HUES48 (cell line): ENCODE measurements around the gene ZNF548.

ENCODE experiments used
- H3K27ac ChIP-seq: one replicate; pipeline ENCODE4 v1.7.0; 2013; ENCODE audit warnings: low read depth, low read length, inconsistent platforms
- H3K27me3 ChIP-seq: 2 replicates; pipeline ENCODE4 v1.6.1; 2013; ENCODE audit warnings: mild to moderate bottlenecking, low read length; ENCODE audit not compliant: control insufficient read depth, insufficient read depth
- H3K36me3 ChIP-seq: 2 replicates; pipeline ENCODE4 v1.6.1; 2013; ENCODE audit warnings: low read length; ENCODE audit not compliant: control insufficient read depth, insufficient read depth
- H3K4me1 ChIP-seq: 2 replicates; pipeline ENCODE4 v1.6.1; 2013; ENCODE audit warnings: mild to moderate bottlenecking, low read length; ENCODE audit not compliant: control insufficient read depth, insufficient read depth
- H3K4me3 ChIP-seq: 2 replicates; pipeline ENCODE4 v1.5.1; 2013; ENCODE audit warnings: mild to moderate bottlenecking, low read depth, low read length
- H3K9ac ChIP-seq: 2 replicates; pipeline ENCODE4 v1.6.1; 2013; ENCODE audit warnings: mild to moderate bottlenecking, low read depth, low read length, moderate library complexity
- H3K9me3 ChIP-seq: 2 replicates; pipeline ENCODE4 v1.6.1; 2013; ENCODE audit warnings: low read length; ENCODE audit not compliant: control insufficient read depth, insufficient read depth

Gene ZNF548

DNA sequence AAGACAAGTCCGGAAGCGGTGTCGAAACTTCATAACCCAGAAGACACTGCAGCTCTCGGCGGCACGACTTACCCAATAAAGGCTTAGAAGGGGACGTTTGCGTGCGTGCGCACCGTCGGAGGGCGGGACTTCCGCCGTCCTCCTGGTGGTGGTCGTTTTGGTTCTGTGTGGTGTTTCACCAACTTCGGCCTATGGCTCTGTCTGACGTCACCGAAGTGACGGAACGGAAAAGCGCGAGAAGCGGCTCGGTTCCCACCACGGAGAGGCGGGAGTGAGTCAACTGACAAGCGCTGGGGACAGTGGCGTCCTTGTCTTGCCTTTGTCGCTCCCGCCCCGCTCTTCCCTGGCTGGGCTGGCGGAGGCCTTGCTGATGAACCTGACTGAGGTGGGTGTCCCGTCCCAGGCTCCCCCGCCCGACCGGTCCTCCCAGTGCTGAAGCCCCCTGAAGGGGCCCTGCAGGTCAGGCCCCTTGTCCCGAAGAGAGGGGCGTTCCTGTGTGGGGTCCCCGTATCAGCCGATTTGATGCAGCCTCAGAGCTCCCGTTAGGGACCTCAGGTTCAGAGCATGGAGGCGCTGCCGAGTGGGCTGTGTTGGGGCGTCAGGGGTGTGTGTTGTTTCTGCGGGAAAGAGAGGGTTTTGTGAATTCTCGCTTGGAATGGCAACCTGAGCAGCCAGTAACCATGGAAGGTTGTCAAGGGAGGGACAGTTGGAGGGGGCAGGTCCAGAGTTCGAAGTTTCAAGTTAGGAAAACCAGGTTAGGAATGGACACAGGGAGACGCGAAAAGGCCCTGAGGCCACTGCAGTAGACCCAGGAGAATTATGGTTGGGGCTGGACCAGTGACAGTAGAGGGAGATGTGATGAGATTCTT lies at the start of gene ZNF548:
Gene ZNF548 (plus strand): TSS at position 125 of the 869 bp plus-strand sequence. CDS start 246 bp downstream, at position 371.
- Histone ChIP-seq H3K9me3 (no peaks in the 10 kb centered on the region), H3K4me3 (peak within 1 kb of the TSS; percentile 90)

DNA sequence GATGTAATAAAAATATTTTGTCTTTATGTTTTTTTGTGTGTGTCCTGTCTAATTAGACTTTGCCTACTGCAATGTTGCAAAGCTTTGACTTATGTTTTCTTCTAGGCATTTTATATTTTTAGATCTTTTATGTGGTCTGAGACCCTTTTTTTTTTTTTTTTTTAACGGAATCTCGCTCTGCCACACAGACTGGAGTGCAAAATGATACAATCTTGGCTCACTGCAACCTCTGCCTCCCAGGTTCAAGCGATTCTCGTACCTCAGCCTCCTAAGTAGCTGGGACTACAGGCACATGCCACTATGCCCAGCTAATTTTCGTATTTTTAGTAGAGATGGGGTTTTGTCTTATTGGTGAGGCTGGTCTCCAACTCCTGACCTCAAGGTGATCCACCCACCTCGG lies 47.1 kb upstream of the ZNF548 start:
- Histone ChIP-seq H3K9me3 (no peaks in the 10 kb centered on the region), H3K4me1 (no peaks in the 10 kb centered on the region), H3K4me3 (no peak overlapping the region), H3K27me3 (no peaks in the 10 kb centered on the region), H3K9ac (no peak overlapping the region), H3K36me3 (no peaks in the 10 kb centered on the region), H3K27ac (no peak overlapping the region)

More for the DNA sequence above, at the start of gene ZNF548:
- Histone ChIP-seq H3K27me3 (no peaks in the 10 kb centered on the region), H3K9ac (peak within 1 kb of the TSS; percentile 66), H3K27ac (peak within 1 kb of the TSS; percentile 97), H3K4me1 (peaks cover 9% of the 10 kb centered on the region), H3K36me3 (0 out of 2 replicates have a peak, but pooled peaks cover 3% of the 10 kb centered on the region)

DNA sequence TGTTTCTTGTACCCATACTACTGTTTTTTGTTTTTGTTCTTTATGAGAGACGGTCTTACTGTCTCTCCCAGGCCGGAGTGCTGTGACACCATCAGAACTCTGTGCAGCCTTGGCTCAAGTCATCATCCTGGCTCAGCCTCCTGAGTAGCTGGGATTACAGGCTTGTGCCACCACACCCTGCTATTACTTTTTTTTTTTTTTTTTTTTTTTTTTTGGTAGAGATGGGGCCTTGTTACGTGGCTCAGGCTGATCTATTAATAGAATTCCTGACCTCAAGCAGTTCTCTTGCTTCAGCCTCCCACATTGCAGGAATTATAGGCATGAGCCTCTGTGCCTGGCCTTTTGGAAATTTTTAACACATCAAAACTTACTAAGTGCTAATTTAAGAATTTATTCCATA lies 41.5 kb upstream of the ZNF548 start:
- Histone ChIP-seq H3K36me3 (0 out of 2 replicates have a peak, but pooled peaks cover 2% of the 10 kb centered on the region), H3K9ac (no peak overlapping the region), H3K9me3 (no peaks in the 10 kb centered on the region), H3K27me3 (no peaks in the 10 kb centered on the region), H3K4me3 (no peak overlapping the region), H3K4me1 (0 out of 2 replicates have a peak, but pooled peaks cover 2% of the 10 kb centered on the region), H3K27ac (no peak overlapping the region)

DNA sequence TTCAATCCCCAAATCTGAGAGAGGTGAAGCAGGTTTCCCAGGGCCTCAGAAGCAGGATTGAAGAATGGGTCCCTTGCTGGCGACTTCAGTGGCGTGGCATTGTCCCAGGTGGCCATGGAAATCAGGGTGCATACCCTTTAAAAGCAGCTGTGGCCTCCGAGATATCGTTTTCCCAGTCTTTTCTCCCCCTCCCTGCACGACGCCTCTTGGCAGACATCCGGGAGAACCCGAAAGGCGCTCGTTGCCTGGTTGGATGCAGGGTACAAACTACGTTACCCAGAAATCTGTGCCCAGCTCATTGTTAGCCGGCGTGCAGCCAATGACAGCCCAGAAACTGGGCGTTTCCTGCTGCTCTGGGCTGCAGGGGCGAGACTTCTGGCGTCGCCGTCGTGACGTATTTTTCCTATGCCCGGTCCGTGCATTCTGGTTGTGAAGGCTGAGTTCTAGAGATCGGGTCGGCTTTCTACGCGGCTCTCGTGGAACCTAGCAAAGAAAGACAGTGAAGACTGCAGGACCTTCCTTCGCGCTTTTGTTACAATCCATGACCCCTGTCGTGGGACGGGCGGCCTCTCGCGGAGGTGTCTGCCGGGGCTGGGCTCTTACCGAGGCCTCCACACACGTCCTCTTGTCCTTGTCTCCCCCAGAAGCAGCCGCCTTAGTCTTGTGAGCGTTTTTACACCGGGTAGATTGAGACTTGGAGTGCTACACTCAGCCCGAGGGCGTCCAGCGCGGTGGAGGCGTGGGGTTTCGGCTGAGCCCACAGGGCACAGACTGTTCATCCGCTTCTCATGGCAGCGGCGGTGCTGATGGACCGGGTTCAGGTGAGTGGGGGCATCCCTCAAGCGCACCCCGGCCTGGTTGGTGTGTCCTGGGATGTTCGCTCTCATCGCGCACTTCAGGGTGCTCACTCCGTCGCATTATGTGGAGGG lies 38.5 kb upstream of the ZNF548 start, which contains the start of gene ZNF304:
Gene ZNF304 (plus strand): TSS at position 395 of the 929 bp plus-strand sequence. CDS start 394 bp downstream, at position 789.
- Histone ChIP-seq H3K9ac (peak within 1 kb of the TSS; percentile 81), H3K36me3 (peaks cover 31% of the 10 kb centered on the region), H3K27ac (peak within 1 kb of the TSS; percentile 51), H3K27me3 (no peaks in the 10 kb centered on the region), H3K4me1 (0 out of 2 replicates have a peak, but pooled peaks cover 2% of the 10 kb centered on the region), H3K4me3 (peak within 1 kb of the TSS; percentile 97), H3K9me3 (no peaks in the 10 kb centered on the region)

DNA sequence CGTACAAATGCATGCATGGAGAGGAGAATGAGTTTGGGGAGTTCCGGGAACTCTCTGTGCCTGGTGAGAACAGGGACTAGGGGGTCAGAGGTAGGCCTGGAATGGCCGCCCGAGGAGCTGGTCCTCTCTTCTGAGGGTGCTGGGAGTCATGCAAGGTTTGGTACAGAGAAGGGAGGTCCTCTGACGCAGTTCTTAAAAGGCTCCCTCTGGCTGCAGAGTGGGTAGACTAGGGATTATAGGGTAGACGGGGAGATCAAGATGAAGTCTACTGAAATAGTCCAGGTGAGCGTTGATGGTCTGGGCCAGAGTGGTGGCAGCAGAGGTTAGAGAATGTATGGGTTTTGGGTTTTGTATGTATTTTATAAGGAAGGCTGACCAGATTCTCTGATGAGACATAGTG lies 37.8 kb upstream of the ZNF548 start:
- Histone ChIP-seq H3K27me3 (no peaks in the 10 kb centered on the region), H3K9ac (peak overlapping the region; percentile 81; the same call in 1 of the 2 replicates), H3K9me3 (no peaks in the 10 kb centered on the region), H3K4me3 (peak overlapping the region; percentile 97), H3K27ac (no peak overlapping the region), H3K4me1 (0 out of 2 replicates have a peak, but pooled peaks cover 2% of the 10 kb centered on the region), H3K36me3 (peaks cover 38% of the 10 kb centered on the region)

GRCh38 chr19:57355916-57356315 lies 33.7 kb upstream of the ZNF548 start:
- Histone ChIP-seq H3K36me3 (peaks cover 60% of the 10 kb centered on the region), H3K9me3 (no peaks in the 10 kb centered on the region), H3K27me3 (no peaks in the 10 kb centered on the region), H3K4me1 (0 out of 2 replicates have a peak, but pooled peaks cover 2% of the 10 kb centered on the region), H3K27ac (no peak overlapping the region), H3K9ac (no peak overlapping the region), H3K4me3 (no peak overlapping the region)

DNA sequence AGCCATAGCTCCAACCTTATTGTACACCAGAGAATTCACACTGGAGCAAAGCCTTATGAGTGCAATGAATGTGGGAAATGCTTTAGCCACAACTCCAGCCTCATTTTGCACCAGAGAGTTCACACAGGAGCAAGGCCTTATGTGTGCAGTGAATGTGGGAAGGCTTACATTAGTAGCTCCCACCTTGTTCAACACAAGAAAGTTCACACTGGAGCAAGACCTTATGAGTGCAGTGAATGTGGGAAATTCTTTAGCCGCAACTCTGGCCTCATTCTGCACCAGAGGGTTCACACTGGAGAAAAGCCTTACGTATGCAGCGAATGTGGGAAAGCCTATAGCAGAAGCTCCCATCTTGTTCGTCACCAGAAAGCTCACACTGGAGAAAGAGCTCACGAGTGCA lies 32.2 kb upstream of the ZNF548 start:
- Histone ChIP-seq H3K4me1 (0 out of 2 replicates have a peak, but pooled peaks cover under 1% of the 10 kb centered on the region), H3K27me3 (no peaks in the 10 kb centered on the region), H3K9ac (no peak overlapping the region), H3K9me3 (no peaks in the 10 kb centered on the region), H3K36me3 (peaks cover 60% of the 10 kb centered on the region), H3K4me3 (no peak overlapping the region), H3K27ac (no peak overlapping the region)

GRCh38 chr19:57359300-57359699 lies 30.4 kb upstream of the ZNF548 start:
- no peaks in the 10 kb centered on the region for H3K27me3 ChIP-seq
- 0 out of 2 replicates have a peak, but pooled peaks cover 8% of the 10 kb centered on the region for H3K4me1 ChIP-seq
- H3K9me3 ChIP-seq = no peaks in the 10 kb centered on the region
- no peak overlapping the region for H3K9ac ChIP-seq
- no peak overlapping the region for H3K4me3 ChIP-seq
- H3K27ac ChIP-seq = no peak overlapping the region
- H3K36me3 ChIP-seq = peaks cover 48% of the 10 kb centered on the region

GRCh38 chr19:57362419-57362818 lies 27.2 kb upstream of the ZNF548 start:
- Histone ChIP-seq H3K27ac (peak overlapping the region; percentile 75), H3K4me1 (0 out of 2 replicates have a peak, but pooled peaks cover 8% of the 10 kb centered on the region), H3K4me3 (peak overlapping the region; percentile 63), H3K9ac (peak overlapping the region; percentile 64; the same call in 1 of the 2 replicates), H3K36me3 (peaks cover 17% of the 10 kb centered on the region), H3K9me3 (no peaks in the 10 kb centered on the region), H3K27me3 (no peaks in the 10 kb centered on the region)

DNA sequence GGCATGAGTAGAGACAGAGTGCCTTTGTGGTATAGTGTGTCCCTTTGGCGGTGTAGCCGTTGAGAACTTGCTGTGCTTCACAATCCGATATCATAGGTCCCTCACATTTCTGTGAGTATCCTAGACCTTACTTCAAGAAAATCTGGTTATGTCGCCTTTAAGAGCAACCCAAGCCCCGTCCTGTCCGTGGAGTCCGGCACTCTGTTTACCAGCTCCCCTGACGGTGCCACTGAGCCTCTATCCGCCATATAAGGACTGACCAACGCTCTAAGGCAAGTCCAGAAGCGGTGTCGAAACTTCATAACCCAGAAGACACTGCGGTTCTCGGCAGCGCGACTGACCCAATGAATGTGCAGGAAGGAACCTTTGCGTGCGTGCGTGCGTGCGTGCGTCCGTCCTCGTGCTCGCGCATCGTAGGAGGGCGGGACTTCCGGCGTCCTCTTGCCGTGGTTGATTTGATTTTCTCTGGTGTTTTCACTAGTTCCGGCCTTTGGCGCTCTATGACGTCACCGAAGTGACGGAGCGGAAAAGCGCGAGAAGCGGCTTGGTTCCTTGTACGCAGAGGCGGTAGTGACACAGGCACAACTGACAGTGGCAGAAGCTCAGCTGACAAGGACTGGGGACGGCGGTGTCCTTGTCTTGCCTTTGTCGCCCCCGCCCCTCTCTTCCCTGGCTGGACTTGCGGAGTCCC lies 26.5 kb upstream of the ZNF548 start, which contains the start of the genes TRAPPC2B and ZNF547:
Gene TRAPPC2B (plus strand): TSS at position 555 of the 691 bp plus-strand sequence. CDS start 1,283 bp downstream, outside the sequence.
Gene ZNF547 (plus strand): TSS at position 555 of the 691 bp plus-strand sequence. CDS start 5,005 bp downstream, outside the sequence.
- Histone ChIP-seq H3K27me3 (no peaks in the 10 kb centered on the region), H3K27ac (peak within 1 kb of the TSS; percentile 75), H3K9ac (peak within 1 kb of the TSS; percentile 64), H3K36me3 (peaks cover 9% of the 10 kb centered on the region; the same call in 1 of the 2 replicates), H3K4me1 (0 out of 2 replicates have a peak, but pooled peaks cover 8% of the 10 kb centered on the region), H3K9me3 (no peaks in the 10 kb centered on the region), H3K4me3 (peak within 1 kb of the TSS; percentile 84)
